GM19023 (cell line): ENCODE results near the gene CHAF1A.

ENCODE experiments used
- ATAC-seq: cut with Tn5 transposase; IDR thresholded peaks from one replicate; pipeline ENCODE4 v1.9.1; 2021; ENCODE audit warnings: mild to moderate bottlenecking, moderate library complexity; ENCODE audit not compliant: unreplicated experiment

CHAF1A gene

GRCh38 chr19:4402171-4403004, at the start of gene CHAF1A:
CHAF1A (plus strand) TSS chr19:4402640; CDS start chr19:4402763, 123 bp downstream.
- peak; percentile 80 for ATAC-seq

GRCh38 chr19:4352701-4353121, 49.7 kb upstream of the CHAF1A start:
- no peak for ATAC-seq

GRCh38 chr19:4354282-4354681, 48.2 kb upstream of the CHAF1A start:
- no peak for ATAC-seq

- no peak for ATAC-seq
Observed at GRCh38 chr19:4354897-4355296, 47.5 kb upstream of the CHAF1A start.

GRCh38 chr19:4357095-4357797, 45.2 kb upstream of the CHAF1A start:
- ATAC-seq, result no peak

- no peak for ATAC-seq
Observed at GRCh38 chr19:4357921-4358326, 44.5 kb upstream of the CHAF1A start.

GRCh38 chr19:4358709-4359626, 43.5 kb upstream of the CHAF1A start:
- no peak for ATAC-seq

GRCh38 chr19:4359627-4360000, 42.8 kb upstream of the CHAF1A start:
- ATAC-seq, result no peak

- ATAC-seq, result no peak
Observed at GRCh38 chr19:4360081-4360569, 42.3 kb upstream of the CHAF1A start.

- ATAC-seq, result no peak
Observed at GRCh38 chr19:4360641-4361151, 41.7 kb upstream of the CHAF1A start.

GRCh38 chr19:4361152-4362046, 41.0 kb upstream of the CHAF1A start:
- no peak for ATAC-seq

- no peak for ATAC-seq
Observed at GRCh38 chr19:4362101-4362828, 40.2 kb upstream of the CHAF1A start.

- no peak for ATAC-seq
Observed at GRCh38 chr19:4362831-4363545, 39.5 kb upstream of the CHAF1A start.

- no peak for ATAC-seq
Observed at GRCh38 chr19:4363571-4364304, 38.7 kb upstream of the CHAF1A start.

- no peak for ATAC-seq
Observed at GRCh38 chr19:4365341-4365740, 37.1 kb upstream of the CHAF1A start.

- no peak for ATAC-seq
Observed at GRCh38 chr19:4365791-4366665, 36.4 kb upstream of the CHAF1A start.
